K562 (cell line): ENCODE data around the gene WWOX. TPM values are rescaled to one million over a fixed set of nuclear protein-coding genes. Genes with fewer than 3 reads are reported as not detected.

ENCODE experiments used
- ATAC-seq: fragments of 200-7000 bp; cut with Tn5 transposase; 3 replicates; pipeline ENCODE4 v1.9.1; 2020; ENCODE audit warnings: moderate library complexity
- BruUV-seq: library from RNA; stranded (reverse); fragments of 400-500 nt; replicated peaks from 2 replicates; lab custom pipeline; 2021; lab: Mats Ljungman, UMichigan
- CTCF ChIA-PET: fragments of 300-600 bp; formaldehyde crosslinking; extraction: SDS; loops from one replicate; lab custom pipeline; 2021; ENCODE audit warnings: low intra/inter-chr PET ratio; lab: Yijun Ruan, JAX
- POLR2A ChIA-PET: fragments of 300-600, 350-650 bp; sonication (Branson Sonifier 250); formaldehyde crosslinking; extraction: SDS; loops from one replicate; lab custom pipeline; 2021; ENCODE audit warnings: antibody characterized with exemption, inconsistent platforms; lab: Yijun Ruan, JAX
- DNase-seq, 4 experiments: peaks; one replicate each; pipeline versions ENCODE4 v3.0.0 to v3.0.0-alpha.2; 2011 to 2018; ENCODE audit warnings: low spot score in 3 of 4, mixed read lengths in 3 of 4; ENCODE audit errors: extremely low read depth in 1 of 4
- FAIRE-seq: peaks from 2 replicates; lab custom pipeline; 2011; peaks lifted over from hg19 to GRCh38; lab: Jason Lieb, UNC
- H2AFZ ChIP-seq: 2 replicates; pipeline ENCODE4 v1.6.0; 2011; ENCODE audit warnings: low read depth, low read length, control low read depth, inconsistent platforms
- H3K27ac ChIP-seq: fragments of 200-600 bp; 3 replicates; pipeline ENCODE4 v1.8.0; 2011; ENCODE audit warnings: low read depth, mild to moderate bottlenecking, control low read depth, inconsistent platforms, low read length, moderate library complexity, mixed read lengths; ENCODE audit errors: extremely low read depth
- H3K27me3 ChIP-seq, 2 experiments: fragments of 300-600 bp in 1 of 2; 2 replicates in 1 of 2; 3 replicates in 1 of 2; pipeline versions ENCODE4 v1.6.0 to v1.8.0; 2011; ENCODE audit warnings: inconsistent platforms in 2 of 2, low read length in 2 of 2, mild to moderate bottlenecking in 1 of 2, mixed read lengths in 1 of 2, moderate library complexity in 1 of 2; ENCODE audit not compliant: control insufficient read depth in 2 of 2, insufficient read depth in 2 of 2
- H3K36me3 ChIP-seq: fragments of 300-600 bp; 3 replicates; pipeline ENCODE4 v1.8.0; 2011; ENCODE audit warnings: mild to moderate bottlenecking, low read length, inconsistent platforms; ENCODE audit not compliant: control insufficient read depth, insufficient read depth
- H3K4me1 ChIP-seq, 2 experiments: fragments of 200-600 bp in 1 of 2; replicated peaks in 1 of 2; 2 replicates in 1 of 2; 3 replicates in 1 of 2; pipeline versions ENCODE4 v1.5.1 to v1.8.0; 2011; ENCODE audit warnings: inconsistent platforms in 2 of 2, low read length in 2 of 2, mild to moderate bottlenecking in 1 of 2, mixed read lengths in 1 of 2, moderate library complexity in 1 of 2; ENCODE audit not compliant: control insufficient read depth in 2 of 2, insufficient read depth in 2 of 2
- H3K4me2 ChIP-seq: 2 replicates; pipeline ENCODE4 v1.6.1; 2011; ENCODE audit warnings: low read length, control low read depth, inconsistent platforms, mixed read lengths; ENCODE audit not compliant: insufficient read depth
- H3K4me3 ChIP-seq: fragments of 200-600 bp; sonication (generic), shearing (Covaris generic); 2 replicates; pipeline ENCODE4 v1.5.1; 2016; ENCODE audit warnings: control low read depth, inconsistent platforms
- H3K79me2 ChIP-seq: fragments of 200-600 bp; 3 replicates; pipeline ENCODE4 v1.8.0; 2011; ENCODE audit warnings: low read length, inconsistent platforms; ENCODE audit not compliant: control insufficient read depth, insufficient read depth
- H3K9ac ChIP-seq, 2 experiments: 2 replicates each; pipeline versions ENCODE4 v1.6.0 to v1.6.1; 2011; ENCODE audit warnings: low read depth in 2 of 2, low read length in 2 of 2, control low read depth in 1 of 2, inconsistent platforms in 1 of 2, mild to moderate bottlenecking in 1 of 2, mixed read lengths in 1 of 2; ENCODE audit not compliant: insufficient read depth in 1 of 2
- H3K9me1 ChIP-seq: one replicate; pipeline ENCODE4 v1.6.0; 2011; ENCODE audit warnings: inconsistent platforms, mild to moderate bottlenecking, low read length, moderate library complexity; ENCODE audit not compliant: control insufficient read depth, insufficient read depth
- H3K9me3 ChIP-seq: replicated peaks from 2 replicates; pipeline ENCODE4 v1.5.1; 2011; ENCODE audit warnings: low read depth, low read length, inconsistent platforms; ENCODE audit not compliant: control insufficient read depth, insufficient read depth
- H4K20me1 ChIP-seq: replicated peaks from 2 replicates; pipeline ENCODE4 v1.6.1; 2011; ENCODE audit warnings: low read length, inconsistent platforms, mixed read lengths; ENCODE audit not compliant: control insufficient read depth, insufficient read depth
- CHAMP1 ChIP-seq: fragments of 450-650 bp; IDR thresholded peaks from 2 replicates; pipeline ENCODE4 v1.6.1; 2016; ENCODE audit warnings: mild to moderate bottlenecking
- CREB3L1 ChIP-seq: fragments of 450-650 bp; IDR thresholded peaks from 2 replicates; pipeline ENCODE4 v1.6.1; 2014; ENCODE audit warnings: low read depth, mild to moderate bottlenecking, moderate library complexity, borderline replicate concordance
- ILF3 ChIP-seq: fragments of 450-650 bp; IDR thresholded peaks from 2 replicates; pipeline ENCODE4 v1.6.1; 2018; ENCODE audit warnings: antibody characterized with exemption, mild to moderate bottlenecking, moderate library complexity, borderline replicate concordance
- MEF2D ChIP-seq: conservative IDR thresholded peaks from 2 replicates; pipeline ENCODE4 v1.6.1; 2016; ENCODE audit warnings: low read depth, missing genetic modification characterization, missing compliant biosample characterization
- PHTF2 ChIP-seq: fragments of 250-450 bp; sonication (Bioruptor Pico); IDR thresholded peaks from 2 replicates; pipeline ENCODE4 v1.5.0; 2021; ENCODE audit warnings: mild to moderate bottlenecking
- SMC3 ChIP-seq: conservative IDR thresholded peaks from 2 replicates; pipeline ENCODE4 v1.6.1; 2011; ENCODE audit warnings: low read depth, low read length, improper control_type of control experiment; ENCODE audit not compliant: insufficient read depth
- SREBF2 ChIP-seq: sonication (generic); formaldehyde crosslinking; IDR thresholded peaks from 2 replicates; pipeline ENCODE4 v1.4.0; 2020; ENCODE audit warnings: mild to moderate bottlenecking, missing genetic modification reagents
- TCF7L2 ChIP-seq: fragments of 150-350 bp; IDR thresholded peaks from 2 replicates; pipeline ENCODE4 v1.6.1; 2016; ENCODE audit warnings: low read depth, mild to moderate bottlenecking, low read length, moderate library complexity
- ZNF347 ChIP-seq: fragments of 450-650 bp; formaldehyde crosslinking; IDR thresholded peaks from 2 replicates; pipeline ENCODE4 v1.4.0; 2020; ENCODE audit warnings: low read depth, mild to moderate bottlenecking, moderate library complexity
- ZNF764 ChIP-seq: fragments of 250-450 bp; sonication (Bioruptor Pico); IDR thresholded peaks from 2 replicates; pipeline ENCODE4 v1.4.0; 2020; ENCODE audit warnings: low read depth, mild to moderate bottlenecking, moderate library complexity
- ZNF830 ChIP-seq: fragments of 250-450 bp; sonication (Bioruptor Pico); IDR thresholded peaks from 2 replicates; pipeline ENCODE4 v1.5.0; 2021; ENCODE audit warnings: mild to moderate bottlenecking
- WGBS: fragments of 100-300 bp; shearing (Covaris generic); methylation state at CpG from one replicate; pipeline ENCODE4 v1.1.6; 2016; ENCODE audit warnings: low coverage, mixed read lengths; ENCODE audit not compliant: insufficient coverage; ENCODE audit errors: missing lambda C conversion rate; 5-methylcytosine and 5-hydroxymethylcytosine counted together
- in situ Hi-C: fragments of 300-500 bp; cut with MboI; formaldehyde crosslinking; loops from 4 replicates; pipeline ENCODE4 v1.15.0; 2018; ENCODE audit warnings: inconsistent platforms, mixed read lengths
- intact Hi-C: fragments of 100-400 bp; cut with micrococcal nuclease; formaldehyde crosslinking; loops from 2 replicates; pipeline ENCODE4 v1.14.2; 2022
- polyA plus RNA-seq, 8 experiments: library from polyadenylated mRNA; depleted of rRNA in 4 of 8; stranded (reverse) in 5 of 8; unstranded in 3 of 8; fragments of >200 nt; fragmentation: Nextera tagmentation in 2 of 8; fragmentation: Illumina TruSeq in 1 of 8; extraction: Ambion mirVana in 2 of 8; extraction: Trizol in 1 of 8; gene quantifications; 2 replicates each; pipeline versions ENCODE4 v1.2.1 to v1.2.3, GENCODE V29; 2011 to 2014; ENCODE audit warnings: inconsistent platforms in 1 of 8, missing spikeins in 1 of 8
- total RNA-seq, 7 experiments: library from RNA; depleted of rRNA in 6 of 7; stranded (reverse); fragments of >200 nt in 6 of 7; fragmentation: Illumina TruSeq in 2 of 7; extraction: Trizol in 2 of 7; gene quantifications; 2 replicates each; pipeline versions ENCODE4 v1.2.1 to v1.2.3, GENCODE V29; 2011 to 2021; ENCODE audit warnings: low replicate concordance in 1 of 7

WWOX gene
- total and polyA plus RNA-seq, 9 of the 15 experiments (the other 6 are each of a cell fraction or from before 2014, with no cell fraction given): 1.6 to 22.7 (median 8.1) TPM

GRCh38 chr16:78155791-78156345 lies 56.4 kb downstream of the WWOX start:
- 2% methylated on average over 7 of the region's 7 CpGs for WGBS
- Histone ChIP-seq H4K20me1 (no peaks in the 10 kb centered on the region; the same call in none of the 2 replicates), H3K79me2 (no peaks in the 10 kb centered on the region), H3K27ac (no peak overlapping the region), H2AFZ (no peak overlapping the region), H3K4me3 (no peak overlapping the region), H3K4me1 (no peaks in the 10 kb centered on the region), H3K4me2 (no peak overlapping the region), H3K36me3 (no peaks in the 10 kb centered on the region), H3K27me3 (peaks cover 5 to 7% of the 10 kb centered on the region in 2 experiments; a peak in 3 of 5 replicates), H3K9ac (no peak overlapping the region), H3K9me3 (no peaks in the 10 kb centered on the region), H3K9me1 (no peaks in the 10 kb centered on the region)
- ChIA-PET POLR2A (interaction anchor here (1.1 kb wide), 1 partner anchor 26 kb away, joined by 3 read pairs; no protein-coding TSS in a partner anchor), CTCF (no interaction called here)
- no peak for DNase-seq
- no TSS peak for BruUV-seq
- no peak for ATAC-seq
- in situ Hi-C loops (no loop called here), intact Hi-C loops (no loop called here)
- TF ChIP-seq SMC3: no peak
- no peak for TF ChIP-seq PHTF2 (CRISPR knock-in tag)
- TF ChIP-seq ZNF347: no peak
- TF ChIP-seq ILF3: no peak
- no peak for TF ChIP-seq CHAMP1
- TF ChIP-seq TCF7L2: no peak
- TF ChIP-seq ZNF830: no peak
- TF ChIP-seq CREB3L1: no peak
- no peak for TF ChIP-seq SREBF2 (CRISPR knock-in tag)
- no peak for TF ChIP-seq ZNF764 (CRISPR knock-in tag)
- TF ChIP-seq MEF2D (tag): no peak
- FAIRE-seq: no peak
